Measurements from ENCODE around the gene SMOC2.

SMOC2 gene

GRCh38 chr6:168442646-168443045 is 1.7 kb downstream of the SMOC2 start:
- DNase-seq (ENCODE audit: low read depth, low spot score): no peak

GRCh38 chr6:168447282-168447681 is 6.3 kb downstream of the SMOC2 start:
- DNase-seq (ENCODE audit: low read depth, low spot score): no peak

- DNase-seq (ENCODE audit: low read depth, low spot score): no peak
Observed at GRCh38 chr6:168447700-168448099, 6.7 kb downstream of the SMOC2 start.

- no peak for DNase-seq (ENCODE audit: low read depth, low spot score)
Observed at GRCh38 chr6:168448243-168448855, 7.4 kb downstream of the SMOC2 start.

- no peak for DNase-seq (ENCODE audit: low read depth, low spot score)
Observed at GRCh38 chr6:168450917-168451316, 9.9 kb downstream of the SMOC2 start.

GRCh38 chr6:168451805-168452517 is 11.0 kb downstream of the SMOC2 start:
- DNase-seq (ENCODE audit: low read depth, low spot score): no peak

GRCh38 chr6:168452685-168453377 is 11.8 kb downstream of the SMOC2 start:
- DNase-seq (ENCODE audit: low read depth, low spot score): no peak

- DNase-seq (ENCODE audit: low read depth, low spot score): no peak
Observed at GRCh38 chr6:168455847-168456530, 15.0 kb downstream of the SMOC2 start.

- no peak for DNase-seq (ENCODE audit: low read depth, low spot score)
Observed at GRCh38 chr6:168456907-168457652, 16.1 kb downstream of the SMOC2 start.

- no peak for DNase-seq (ENCODE audit: low read depth, low spot score)
Observed at GRCh38 chr6:168457653-168457934, 16.6 kb downstream of the SMOC2 start.

GRCh38 chr6:168458101-168458500 is 17.1 kb downstream of the SMOC2 start:
- DNase-seq (ENCODE audit: low read depth, low spot score): no peak

- no peak for DNase-seq (ENCODE audit: low read depth, low spot score)
Observed at GRCh38 chr6:168459572-168459971, 18.6 kb downstream of the SMOC2 start.

- DNase-seq (ENCODE audit: low read depth, low spot score): no peak
Observed at GRCh38 chr6:168462289-168462853, 21.4 kb downstream of the SMOC2 start.

- no peak for DNase-seq (ENCODE audit: low read depth, low spot score)
Observed at GRCh38 chr6:168464546-168464945, 23.6 kb downstream of the SMOC2 start.

GRCh38 chr6:168468045-168468444 is 27.1 kb downstream of the SMOC2 start:
- DNase-seq (ENCODE audit: low read depth, low spot score): no peak

GRCh38 chr6:168469521-168469920 is 28.5 kb downstream of the SMOC2 start:
- no peak for DNase-seq (ENCODE audit: low read depth, low spot score)

- DNase-seq (ENCODE audit: low read depth, low spot score): no peak
Observed at GRCh38 chr6:168469926-168470325, 28.9 kb downstream of the SMOC2 start.

GRCh38 chr6:168472363-168472762 is 31.4 kb downstream of the SMOC2 start:
- DNase-seq (ENCODE audit: low read depth, low spot score): no peak

GRCh38 chr6:168473197-168473596 is 32.2 kb downstream of the SMOC2 start:
- DNase-seq (ENCODE audit: low read depth, low spot score): no peak

GRCh38 chr6:168475188-168476013 is 34.4 kb downstream of the SMOC2 start:
- no peak for DNase-seq (ENCODE audit: low read depth, low spot score)

GRCh38 chr6:168479421-168479820 is 38.4 kb downstream of the SMOC2 start:
- no peak for DNase-seq (ENCODE audit: low read depth, low spot score)

All from brain pericyte (primary cell).